T-helper 2 cell (primary cell): ENCODE results near the gene USHBP1.

Source experiments
- DNase-seq, 5 experiments: peaks; one replicate each; pipeline versions ENCODE4 v3.0.0 to v3.0.0-alpha.2; 2012 to 2022

USHBP1 gene

DNA sequence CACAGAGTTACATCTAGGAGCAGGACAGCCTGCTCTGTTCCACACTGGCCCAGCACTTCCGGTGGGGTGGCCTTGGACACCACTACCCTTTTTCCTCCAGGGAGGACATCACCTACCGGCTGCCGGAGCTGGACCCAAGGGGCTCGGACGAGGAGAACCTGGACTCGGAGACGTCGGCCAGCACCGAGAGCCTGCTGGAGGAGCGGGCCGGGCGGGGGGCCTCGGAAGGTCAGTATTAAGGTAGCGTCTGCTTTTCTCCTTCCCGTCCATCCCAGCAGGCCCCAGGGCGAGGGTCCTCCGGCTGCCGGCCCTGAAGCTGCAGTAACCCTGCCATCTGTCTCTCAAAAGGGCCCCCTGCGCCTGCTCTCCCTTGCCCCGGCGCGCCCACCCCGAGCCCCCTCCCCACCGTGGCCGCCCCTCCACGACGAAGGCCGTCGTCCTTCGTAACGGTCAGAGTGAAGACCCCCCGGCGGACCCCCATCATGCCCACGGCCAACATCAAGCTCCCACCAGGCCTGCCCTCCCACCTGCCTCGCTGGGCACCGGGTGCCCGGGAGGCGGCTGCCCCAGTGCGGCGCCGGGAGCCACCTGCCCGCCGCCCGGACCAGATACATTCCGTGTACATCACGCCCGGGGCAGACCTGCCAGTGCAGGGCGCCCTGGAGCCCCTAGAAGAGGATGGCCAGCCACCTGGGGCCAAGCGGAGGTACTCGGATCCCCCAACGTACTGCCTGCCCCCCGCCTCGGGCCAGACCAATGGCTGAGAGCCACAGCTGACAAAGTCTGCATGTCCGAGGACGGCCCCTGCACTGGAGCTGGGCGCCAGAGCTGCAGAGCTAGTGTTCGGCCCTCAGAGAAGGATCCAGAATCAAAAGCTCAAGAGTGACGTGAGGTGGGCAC is 52.7 kb downstream of the USHBP1 start:
- DNase-seq: no peak

DNA sequence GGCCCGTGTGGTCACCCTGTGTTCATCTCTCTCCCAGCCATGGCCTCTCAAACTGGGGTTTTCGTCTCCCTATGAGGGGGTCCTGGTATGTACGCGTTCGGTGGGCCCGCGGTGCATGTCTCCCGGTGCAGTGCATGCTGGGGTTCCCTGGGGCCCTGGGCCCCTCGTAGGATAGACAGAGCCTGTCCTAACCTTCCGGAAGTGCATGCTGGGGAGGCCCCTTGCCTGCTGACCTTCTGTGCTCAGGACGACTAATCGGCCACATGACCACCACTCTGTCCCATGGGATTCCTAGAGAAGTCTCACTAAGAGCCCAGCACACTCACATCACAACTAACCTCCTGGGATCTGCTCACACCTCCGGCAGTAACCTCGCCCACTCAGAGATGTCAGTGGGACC is 54.2 kb downstream of the USHBP1 start:
- no peak for DNase-seq

DNA sequence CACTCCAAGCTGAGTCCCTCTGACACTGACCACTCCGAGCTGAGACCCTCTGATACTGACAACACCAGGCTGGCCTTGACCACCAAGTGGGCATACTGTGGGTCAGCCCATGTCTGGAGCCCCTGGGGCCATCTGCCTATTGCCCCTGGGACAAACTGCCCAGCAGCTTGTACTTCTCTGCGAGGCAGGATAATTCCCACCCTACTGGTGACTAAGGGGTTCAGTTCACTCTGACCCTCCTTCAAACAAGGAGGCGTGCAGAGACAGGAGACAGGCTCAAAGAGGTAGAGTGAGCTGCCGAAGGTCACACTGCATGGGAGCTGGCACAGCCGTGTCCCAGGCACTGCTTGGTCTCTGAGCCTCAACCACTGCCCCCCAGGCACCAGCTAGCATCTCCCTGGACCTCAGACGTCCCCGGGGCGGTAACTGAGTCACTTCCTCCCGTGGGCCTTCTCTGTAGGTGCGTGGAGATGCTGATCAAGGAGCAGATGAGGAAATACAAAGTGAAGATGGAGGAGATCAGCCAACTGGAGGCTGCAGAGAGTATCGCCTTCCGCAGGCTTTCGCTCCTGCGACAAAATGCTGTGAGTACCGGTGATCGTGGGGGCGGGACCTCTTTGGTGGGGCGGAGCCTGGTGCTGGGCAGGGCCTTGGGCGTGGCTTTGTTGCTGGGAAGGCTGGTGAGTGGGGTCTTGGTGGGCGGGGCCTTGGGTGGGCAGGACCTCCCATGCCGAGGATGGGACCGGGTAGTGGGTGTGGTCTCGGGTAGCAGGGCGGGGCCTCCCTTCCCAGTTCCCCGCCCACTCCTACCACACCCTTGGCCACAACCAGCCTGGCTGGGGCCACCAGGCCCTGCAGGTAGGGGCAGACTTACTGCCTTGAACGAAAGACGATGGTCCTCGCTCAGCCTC is 55.2 kb downstream of the USHBP1 start:
- DNase-seq: peak in 2 of 5 experiments; percentile 33 to 45

DNA sequence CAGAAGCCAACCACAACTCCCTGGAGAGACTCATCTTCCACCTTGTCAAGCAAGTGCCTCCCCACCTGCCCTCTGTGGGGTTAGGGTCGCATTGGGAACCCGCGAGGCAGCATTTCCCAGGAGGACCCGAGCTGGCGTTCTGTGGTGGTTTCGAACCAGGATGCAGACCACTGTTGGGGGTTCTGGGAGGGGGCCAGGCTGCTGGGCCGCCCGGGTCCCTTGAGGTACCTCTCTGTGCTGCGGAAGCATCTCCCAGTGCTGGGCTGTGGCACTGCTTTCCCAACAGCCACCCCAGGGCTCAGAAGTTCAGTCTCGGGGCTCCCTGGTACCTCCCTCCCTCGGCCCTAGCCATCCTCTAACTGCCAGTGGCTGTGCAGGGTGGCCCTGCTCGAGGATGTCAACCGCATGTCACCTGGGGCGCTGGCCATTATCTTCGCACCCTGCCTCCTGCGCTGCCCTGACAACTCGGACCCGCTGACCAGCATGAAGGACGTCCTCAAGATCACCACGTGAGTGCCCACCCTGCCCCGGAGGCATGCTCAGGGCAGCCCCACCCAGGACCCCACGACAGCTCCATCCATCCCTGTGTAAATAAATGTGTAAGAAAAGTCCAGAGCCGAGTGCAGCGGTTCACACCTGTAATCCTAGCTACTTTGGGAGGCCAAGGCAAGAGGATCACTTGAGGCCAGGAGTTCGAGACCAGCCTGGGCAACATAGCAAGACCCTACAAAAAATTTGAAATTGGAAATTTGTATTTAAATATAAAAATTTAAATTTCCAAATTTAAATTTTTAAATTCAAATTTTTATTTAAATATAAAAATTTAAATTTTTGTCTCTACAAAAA is 57.6 kb downstream of the USHBP1 start:
- DNase-seq: no peak

DNA sequence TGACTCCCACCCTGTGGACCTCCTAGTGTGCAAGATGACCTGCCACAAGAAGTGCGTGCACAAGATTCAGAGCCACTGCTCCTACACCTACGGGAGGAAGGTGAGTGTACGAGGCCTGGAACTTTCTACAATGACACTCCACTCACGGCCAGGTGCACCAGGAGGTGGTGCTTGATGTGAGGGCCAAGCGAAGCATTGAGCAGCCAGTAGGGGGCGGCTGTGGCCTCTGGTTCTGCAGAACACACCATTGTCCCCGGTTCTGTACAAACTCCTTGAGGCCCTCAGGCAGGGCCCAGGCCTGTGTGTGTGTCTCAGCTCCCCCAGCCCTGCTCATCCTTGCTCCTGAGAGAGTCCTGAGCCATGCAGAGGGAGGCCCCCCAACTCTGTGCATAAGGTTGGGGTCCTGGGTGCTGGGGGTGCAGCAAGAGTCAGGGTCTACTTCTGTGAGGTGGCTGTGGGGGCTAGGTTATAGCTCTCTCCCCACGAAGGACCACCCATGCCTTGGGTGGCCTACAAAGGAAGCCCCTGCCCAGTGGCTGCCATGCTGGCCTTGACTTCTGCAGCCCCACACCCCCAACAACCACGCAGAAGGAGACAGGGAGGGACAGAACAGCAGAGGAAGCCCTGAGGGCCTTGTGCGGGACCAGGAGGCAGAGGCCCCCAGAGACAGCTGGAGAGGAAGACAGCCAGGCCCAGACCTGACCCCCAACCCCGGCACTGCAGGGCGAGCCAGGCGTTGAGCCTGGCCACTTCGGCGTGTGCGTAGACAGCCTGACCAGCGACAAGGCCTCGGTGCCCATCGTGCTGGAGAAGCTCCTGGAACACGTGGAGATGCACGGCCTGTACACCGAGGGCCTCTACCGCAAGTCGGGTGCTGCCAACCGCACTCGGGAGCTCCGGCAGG is 59.1 kb downstream of the USHBP1 start:
- peak; percentile 24 to 64 (median 40) for DNase-seq

DNA sequence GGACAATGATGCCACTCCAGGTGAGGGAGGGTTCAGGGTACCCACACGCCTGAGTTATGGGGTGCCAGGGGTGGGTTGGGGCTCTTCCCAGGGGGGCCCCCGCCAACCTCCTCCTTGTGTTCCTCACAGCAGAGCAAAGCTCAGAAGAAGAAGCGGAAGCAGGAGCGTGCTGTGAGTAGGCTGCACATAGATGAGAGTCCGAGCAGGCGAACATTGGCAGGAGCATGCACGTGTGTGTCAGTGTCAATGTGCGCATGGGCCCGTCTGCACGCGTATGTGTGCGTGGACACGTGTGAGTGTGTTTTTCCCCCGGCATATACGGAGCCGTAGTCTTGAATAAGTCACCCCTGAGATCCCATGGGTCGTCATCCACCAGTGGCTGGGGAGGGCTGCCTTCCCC is 61.8 kb downstream of the USHBP1 start:
- no peak for DNase-seq

DNA sequence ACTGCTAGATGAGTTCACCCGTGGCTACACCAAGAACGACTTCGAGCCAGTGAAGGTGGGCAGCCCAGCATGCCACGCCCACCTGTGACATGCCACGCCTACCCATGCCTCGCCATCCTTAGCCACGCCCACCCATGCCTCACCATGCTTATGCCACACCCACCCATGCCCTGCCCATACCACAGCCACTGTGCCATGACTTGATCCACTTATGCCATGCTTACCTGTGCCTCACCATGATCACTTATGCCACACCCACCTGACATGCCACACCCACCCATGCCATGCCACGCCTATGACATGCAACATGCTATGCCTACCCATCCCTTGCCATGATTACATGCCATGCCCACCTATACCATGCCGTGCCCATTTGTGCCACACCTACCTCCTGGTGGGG is 62.3 kb downstream of the USHBP1 start:
- DNase-seq: peak in 1 of 5 experiments; percentile 43

DNA sequence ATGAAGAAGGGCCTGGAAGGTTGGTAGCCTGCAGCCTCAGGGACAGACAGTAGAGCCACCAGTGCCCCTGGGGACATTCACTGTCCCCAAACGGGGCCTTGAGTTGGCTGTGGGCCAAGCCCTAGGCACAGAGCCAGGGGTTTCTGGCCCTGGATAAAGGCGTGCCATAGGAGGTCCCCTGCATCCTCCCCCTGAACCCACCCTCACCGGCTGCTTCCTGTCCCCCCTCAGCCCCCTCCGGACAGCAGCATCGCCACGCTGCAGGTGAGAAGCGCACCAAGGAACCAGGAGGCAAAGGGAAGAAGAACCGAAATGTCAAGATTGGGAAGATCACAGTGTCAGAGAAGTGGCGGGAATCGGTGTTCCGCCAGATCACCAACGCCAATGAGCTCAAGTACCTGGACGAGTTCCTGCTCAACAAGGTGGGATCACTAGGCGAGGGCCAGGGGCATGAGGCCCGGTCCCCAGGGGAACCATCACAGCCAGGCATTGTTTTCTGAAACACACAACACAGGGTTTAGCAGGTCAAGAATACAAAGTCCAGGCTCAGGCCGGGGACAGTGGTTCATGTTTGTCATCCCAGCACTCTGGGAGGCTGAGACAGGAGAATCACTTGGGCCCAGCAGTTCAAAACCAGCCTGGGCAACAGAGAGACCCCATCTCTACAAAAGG is 64.0 kb downstream of the USHBP1 start:
- no peak for DNase-seq
